ENCODE data around the gene ZNF615. TPM values are rescaled to one million over a fixed set of nuclear protein-coding genes. Genes with fewer than 3 reads are reported as not detected.

Gene ZNF615
- total and polyA plus RNA-seq, 10 donors: 2.0 to 19.9 (median 10.9) TPM

DNA sequence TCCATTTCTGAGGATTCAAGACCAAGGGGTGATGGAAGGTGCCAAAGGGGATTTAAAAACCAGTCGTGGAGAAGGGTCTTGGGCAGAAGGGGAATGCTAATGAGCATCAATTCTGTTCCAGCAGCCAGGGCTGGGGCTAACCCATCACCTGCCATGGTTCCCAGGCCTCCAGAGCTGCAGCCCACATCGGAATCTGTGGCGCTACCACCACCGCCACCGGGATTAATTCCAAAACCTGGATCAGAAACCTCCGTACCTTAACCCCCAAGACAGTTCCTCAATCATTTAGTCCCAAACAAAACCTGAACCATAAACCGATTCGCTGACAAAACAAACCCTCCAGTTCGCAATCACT lies 583 bp downstream of the ZNF615 start:
- Histone ChIP-seq H3K27me3 (replicated peaks in 1 of 7) (no peaks in the 10 kb centered on the region), H3K4me3 (peak overlapping the region; percentile 67 to 77 (median 71)), H3K36me3 (peaks cover 0 to 27% (median 19%) of the 10 kb centered on the region in 6 donors), H3K27ac (peak overlapping the region in 7 of 8 donors; percentile 77 to 92 (median 90)), H3K4me1 (peaks cover 6 to 21% (median 12%) of the 10 kb centered on the region in 6 donors), H3K9me3 (peaks cover 0 to 85% (median 70%) of the 10 kb centered on the region in 8 donors)
- TF ChIP-seq, protein P1, sequence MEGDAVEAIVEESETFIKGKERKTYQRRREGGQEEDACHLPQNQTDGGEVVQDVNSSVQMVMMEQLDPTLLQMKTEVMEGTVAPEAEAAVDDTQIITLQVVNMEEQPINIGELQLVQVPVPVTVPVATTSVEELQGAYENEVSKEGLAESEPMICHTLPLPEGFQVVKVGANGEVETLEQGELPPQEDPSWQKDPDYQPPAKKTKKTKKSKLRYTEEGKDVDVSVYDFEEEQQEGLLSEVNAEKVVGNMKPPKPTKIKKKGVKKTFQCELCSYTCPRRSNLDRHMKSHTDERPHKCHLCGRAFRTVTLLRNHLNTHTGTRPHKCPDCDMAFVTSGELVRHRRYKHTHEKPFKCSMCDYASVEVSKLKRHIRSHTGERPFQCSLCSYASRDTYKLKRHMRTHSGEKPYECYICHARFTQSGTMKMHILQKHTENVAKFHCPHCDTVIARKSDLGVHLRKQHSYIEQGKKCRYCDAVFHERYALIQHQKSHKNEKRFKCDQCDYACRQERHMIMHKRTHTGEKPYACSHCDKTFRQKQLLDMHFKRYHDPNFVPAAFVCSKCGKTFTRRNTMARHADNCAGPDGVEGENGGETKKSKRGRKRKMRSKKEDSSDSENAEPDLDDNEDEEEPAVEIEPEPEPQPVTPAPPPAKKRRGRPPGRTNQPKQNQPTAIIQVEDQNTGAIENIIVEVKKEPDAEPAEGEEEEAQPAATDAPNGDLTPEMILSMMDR (IDR thresholded peaks at IDR 0.05 in 8 of 11, conservative IDR thresholded peaks at IDR 0.05 in 3 of 11): no peak
- TF ChIP-seq POLR2A (IDR thresholded peaks at IDR 0.05): no peak
- no peak for TF ChIP-seq POLR2AphosphoS5 (IDR thresholded peaks at IDR 0.05)
- 11 to 18% (median 16%) methylated on average over 7 to 9 of the region's 9 CpGs for WGBS, 5 donors
- DNase-seq: no peak
- intact Hi-C loops (cut with DNase I; ENCODE audit: low total_unique reads): no loop called here

DNA sequence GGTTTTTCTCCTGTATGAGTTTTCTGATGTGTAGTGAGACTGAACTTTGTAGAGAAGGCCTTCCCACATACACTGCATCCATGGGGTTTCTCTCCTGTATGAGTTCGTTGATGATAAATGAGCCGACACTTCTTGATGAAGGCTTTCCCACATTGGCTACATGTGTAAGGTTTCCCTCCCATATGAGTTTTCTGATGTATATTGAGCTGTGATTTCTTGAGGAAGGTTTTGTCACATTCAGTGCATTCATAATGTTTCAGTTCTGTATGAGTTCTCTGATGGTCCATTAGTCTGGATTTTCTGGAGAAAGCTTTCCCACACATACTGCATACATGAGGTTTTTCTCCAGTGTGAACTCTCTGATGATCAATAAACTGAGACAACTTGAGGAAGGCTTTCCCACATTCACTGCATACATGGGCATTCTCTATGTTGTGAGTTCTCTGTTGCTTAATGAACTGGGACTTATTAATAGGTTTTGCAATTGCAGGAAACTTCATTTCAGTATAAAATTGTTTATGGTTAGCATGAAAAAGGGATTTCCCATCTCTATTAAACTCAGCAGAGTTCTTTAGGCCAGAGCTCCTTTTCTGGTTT lies 13.9 kb downstream of the ZNF615 start:
- intact Hi-C loops (cut with DNase I; ENCODE audit: low total_unique reads): no loop called here
- 90 to 99% (median 97%) methylated on average over 2 of the region's 2 CpGs for WGBS, 5 donors
- Histone ChIP-seq H3K27ac (no peak overlapping the region), H3K9me3 (peaks cover 59 to 100% (median 100%) of the 10 kb centered on the region in 8 donors), H3K36me3 (peaks cover 25 to 75% (median 58%) of the 10 kb centered on the region in 6 donors), H3K27me3 (replicated peaks in 1 of 7) (no peaks in the 10 kb centered on the region), H3K4me3 (no peak overlapping the region), H3K4me1 (no peaks in the 10 kb centered on the region)
- TF ChIP-seq, protein P1 (IDR thresholded peaks at IDR 0.05 in 8 of 11, conservative IDR thresholded peaks at IDR 0.05 in 3 of 11): no peak
- TF ChIP-seq POLR2AphosphoS5 (IDR thresholded peaks at IDR 0.05) (no peak), POLR2A (IDR thresholded peaks at IDR 0.05) (no peak)
- DNase-seq: no peak

DNA sequence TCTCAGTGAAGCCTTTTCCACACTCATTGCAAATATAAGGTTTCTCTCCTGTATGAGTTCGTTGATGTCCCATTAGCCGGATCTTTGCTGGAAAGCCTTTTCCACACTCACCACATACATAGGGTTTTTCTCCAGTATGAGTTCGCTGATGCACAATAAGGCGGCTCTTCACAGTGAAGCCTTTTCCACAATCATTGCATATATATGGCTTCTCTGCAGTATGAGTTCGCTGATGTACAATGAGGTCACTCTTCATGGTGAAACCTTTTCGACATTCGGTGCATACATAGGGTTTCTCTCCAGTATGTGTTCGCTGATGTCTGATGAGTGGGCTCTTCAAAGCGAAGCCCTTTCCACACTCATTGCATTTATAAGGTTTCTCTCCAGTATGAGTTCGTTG lies 14.6 kb downstream of the ZNF615 start:
- Histone ChIP-seq H3K27ac (no peak overlapping the region), H3K9me3 (peaks cover 60 to 100% (median 100%) of the 10 kb centered on the region in 8 donors)
- 97 to 98% (median 98%) methylated on average over 10 of the region's 10 CpGs for WGBS, 5 donors

More for the DNA sequence above, 14.6 kb downstream of the ZNF615 start:
- intact Hi-C loops (cut with DNase I; ENCODE audit: low total_unique reads): no loop called here
- TF ChIP-seq, protein P1 (IDR thresholded peaks at IDR 0.05 in 8 of 11, conservative IDR thresholded peaks at IDR 0.05 in 3 of 11): no peak
- TF ChIP-seq POLR2AphosphoS5 (IDR thresholded peaks at IDR 0.05) (no peak), POLR2A (IDR thresholded peaks at IDR 0.05) (no peak)
- no peaks in the 10 kb centered on the region for H3K27me3 ChIP-seq (replicated peaks in 1 of 7)
- no peaks in the 10 kb centered on the region for H3K4me1 ChIP-seq
- DNase-seq: no peak
- H3K36me3 ChIP-seq: peaks cover 19 to 68% (median 51%) of the 10 kb centered on the region in 6 donors
- no peak overlapping the region for H3K4me3 ChIP-seq

Data from spleen (tissue), 11 donors.